Cardiac septum (tissue), 1 donor: Measurements from ENCODE around the gene UBE3C. TPM values are rescaled to one million over a fixed set of nuclear protein-coding genes. Genes with fewer than 3 reads are reported as not detected.
"Not testable (repeated sequence)": the region's sequence is repeated elsewhere in the genome, so short reads cannot be mapped to it uniquely, and the experiment has no call there.

Experiments used
- DNase-seq: peaks from one replicate; pipeline ENCODE4 v3.0.0-alpha.2; 2020; ENCODE audit warnings: low spot score
- intact Hi-C: fragments of 100-400 bp; cut with DNase I; formaldehyde crosslinking; loops from one replicate; pipeline ENCODE4 v1.14.0; 2022
- long read RNA-seq: library from polyadenylated mRNA; unstranded; transcript quantifications from one replicate; pipeline ENCODE4 v2.0.0, GENCODE V29; 2021
- total RNA-seq: library from RNA; stranded (reverse); fragmentation: NEBNext Ultra II Directional; extraction: Animal tissue kit (Norgen Biotek cat#: 25700); gene quantifications from one replicate; pipeline ENCODE4 v1.2.1, GENCODE V29; 2021
- donor health status: DM: no; HTN: no; CAD: no.

The UBE3C gene
- 50.8 TPM for total RNA-seq
- long read RNA-seq, full-length matches to known transcripts: 28 of 64 reads
- long read RNA-seq, partial matches to known transcripts: 24 of 64 reads
- long read RNA-seq, other reads (novel, unspliced or antisense): 12 of 64 reads

GRCh38 chr7:157138424-157139110 is at the start of gene UBE3C:
Gene UBE3C, plus strand, starts transcription at chr7:157138926. Its CDS starts 347 bp downstream, at chr7:157139273.
- intact Hi-C loops: loop anchor here (5.0 to 10.0 kb wide), 2 partner anchors 186 to 556 kb away; no protein-coding TSS in a partner anchor
- peak; percentile 95 for DNase-seq

- no peak for DNase-seq
- intact Hi-C loops: no loop called here
These were observed 49.6 kb upstream of the UBE3C start for GRCh38 chr7:157089100-157089610.

GRCh38 chr7:157090485-157091165 is 48.1 kb upstream of the UBE3C start:
- no peak for DNase-seq
- intact Hi-C loops: no loop called here

- intact Hi-C loops: no loop called here
- no peak for DNase-seq
These were observed 42.3 kb upstream of the UBE3C start for GRCh38 chr7:157096286-157097055.

- DNase-seq: no peak
- intact Hi-C loops: no loop called here
These were observed 41.7 kb upstream of the UBE3C start for GRCh38 chr7:157097056-157097329.

- DNase-seq: no peak
- intact Hi-C loops: no loop called here
These were observed 41.2 kb upstream of the UBE3C start for GRCh38 chr7:157097569-157097968.

GRCh38 chr7:157100005-157100404 is 38.7 kb upstream of the UBE3C start:
- intact Hi-C loops, DNase-seq: not testable (repeated sequence)

GRCh38 chr7:157103641-157104040 is 35.1 kb upstream of the UBE3C start:
- DNase-seq, intact Hi-C loops: not testable (repeated sequence)

- DNase-seq: no peak
- intact Hi-C loops: no loop called here
These were observed 27.4 kb upstream of the UBE3C start for GRCh38 chr7:157111311-157111710.

- intact Hi-C loops: no loop called here
- DNase-seq: no peak
These were observed 26.0 kb upstream of the UBE3C start for GRCh38 chr7:157112706-157113105.

GRCh38 chr7:157113607-157114006 is 25.1 kb upstream of the UBE3C start:
- DNase-seq: no peak
- intact Hi-C loops: no loop called here

- intact Hi-C loops: no loop called here
- DNase-seq: no peak
These were observed 22.0 kb upstream of the UBE3C start for GRCh38 chr7:157116762-157117161.

- intact Hi-C loops: no loop called here
- DNase-seq: no peak
These were observed 20.9 kb upstream of the UBE3C start for GRCh38 chr7:157117796-157118195.

GRCh38 chr7:157120181-157120580 is 18.5 kb upstream of the UBE3C start:
- no peak for DNase-seq
- intact Hi-C loops: no loop called here

- no peak for DNase-seq
- intact Hi-C loops: no loop called here
These were observed 17.5 kb upstream of the UBE3C start for GRCh38 chr7:157121184-157121715.

GRCh38 chr7:157122800-157123495 is 15.8 kb upstream of the UBE3C start:
- intact Hi-C loops: no loop called here
- DNase-seq: no peak

- intact Hi-C loops: no loop called here
- DNase-seq: no peak
These were observed 14.0 kb upstream of the UBE3C start for GRCh38 chr7:157124690-157125089.

GRCh38 chr7:157125376-157126223 is 13.1 kb upstream of the UBE3C start:
- DNase-seq: no peak
- intact Hi-C loops: no loop called here

- intact Hi-C loops: no loop called here
- no peak for DNase-seq
These were observed 11.8 kb upstream of the UBE3C start for GRCh38 chr7:157126921-157127320.
